Neutrophil (primary cell): ENCODE data around the gene GNA14.

Experiments
- H3K27ac ChIP-seq: fragments of 200-600 bp; sonication (generic); 2 replicates; pipeline ENCODE4 v1.5.1; 2016; ENCODE audit warnings: mild to moderate bottlenecking, moderate library complexity
- H3K27me3 ChIP-seq: fragments of 200-600 bp; sonication (generic); 2 replicates; pipeline ENCODE4 v1.6.0; 2016; ENCODE audit warnings: mild to moderate bottlenecking
- H3K36me3 ChIP-seq: fragments of 200-600 bp; sonication (generic); 2 replicates; pipeline ENCODE4 v1.5.1; 2017
- H3K4me1 ChIP-seq, 2 experiments: fragments of 200-600 bp in 1 of 2; sonication (generic) in 1 of 2; 1 replicate in 1 of 2; 2 replicates in 1 of 2; pipeline versions ENCODE4 v1.5.1 to v1.6.1; 2013 to 2016; ENCODE audit warnings: low read depth in 1 of 2, low read length in 1 of 2, mild to moderate bottlenecking in 1 of 2, moderate library complexity in 1 of 2; ENCODE audit not compliant: control insufficient read depth in 1 of 2, insufficient read depth in 1 of 2
- H3K4me3 ChIP-seq, 2 experiments: fragments of 200-600 bp in 1 of 2; sonication (generic) in 1 of 2; 1 replicate in 1 of 2; 2 replicates in 1 of 2; pipeline ENCODE4 v1.5.1; 2013 to 2016; ENCODE audit warnings: low read depth in 1 of 2, low read length in 1 of 2, mild to moderate bottlenecking in 1 of 2, moderate library complexity in 1 of 2
- H3K9me3 ChIP-seq: fragments of 200-600 bp; sonication (generic); 2 replicates; pipeline ENCODE4 v1.5.1; 2016
- TF ChIP-seq, protein P1 (sequence below): fragments of 200-600 bp; sonication (generic); IDR thresholded peaks from 2 replicates; pipeline ENCODE4 v1.5.1; 2016; ENCODE audit warnings: antibody characterized with exemption

The GNA14 gene

DNA sequence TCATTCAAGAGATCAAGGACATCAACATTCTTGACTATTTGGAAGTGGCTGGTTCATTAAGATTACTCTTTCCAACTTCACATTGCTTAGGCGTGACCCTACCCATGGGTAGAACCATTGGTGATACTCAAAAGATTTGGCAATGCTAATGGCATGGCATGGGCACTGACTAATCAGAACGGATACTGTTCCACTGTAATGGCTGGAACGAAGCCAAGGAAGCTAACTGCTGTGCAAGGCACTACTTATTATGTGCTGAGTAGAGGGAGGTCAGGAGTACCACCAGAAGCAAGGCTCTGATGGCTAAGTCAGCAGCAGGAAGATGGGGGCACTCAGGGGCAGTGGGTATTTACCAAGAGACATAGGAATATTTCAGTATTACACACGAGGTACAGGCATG lies 31.9 kb downstream of the GNA14 start:
- TF ChIP-seq, protein P1, sequence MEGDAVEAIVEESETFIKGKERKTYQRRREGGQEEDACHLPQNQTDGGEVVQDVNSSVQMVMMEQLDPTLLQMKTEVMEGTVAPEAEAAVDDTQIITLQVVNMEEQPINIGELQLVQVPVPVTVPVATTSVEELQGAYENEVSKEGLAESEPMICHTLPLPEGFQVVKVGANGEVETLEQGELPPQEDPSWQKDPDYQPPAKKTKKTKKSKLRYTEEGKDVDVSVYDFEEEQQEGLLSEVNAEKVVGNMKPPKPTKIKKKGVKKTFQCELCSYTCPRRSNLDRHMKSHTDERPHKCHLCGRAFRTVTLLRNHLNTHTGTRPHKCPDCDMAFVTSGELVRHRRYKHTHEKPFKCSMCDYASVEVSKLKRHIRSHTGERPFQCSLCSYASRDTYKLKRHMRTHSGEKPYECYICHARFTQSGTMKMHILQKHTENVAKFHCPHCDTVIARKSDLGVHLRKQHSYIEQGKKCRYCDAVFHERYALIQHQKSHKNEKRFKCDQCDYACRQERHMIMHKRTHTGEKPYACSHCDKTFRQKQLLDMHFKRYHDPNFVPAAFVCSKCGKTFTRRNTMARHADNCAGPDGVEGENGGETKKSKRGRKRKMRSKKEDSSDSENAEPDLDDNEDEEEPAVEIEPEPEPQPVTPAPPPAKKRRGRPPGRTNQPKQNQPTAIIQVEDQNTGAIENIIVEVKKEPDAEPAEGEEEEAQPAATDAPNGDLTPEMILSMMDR, result no peak
- Histone ChIP-seq H3K36me3 (no peaks in the 10 kb centered on the region), H3K4me3 (no peak overlapping the region), H3K27ac (no peak overlapping the region), H3K27me3 (no peaks in the 10 kb centered on the region), H3K4me1 (no peaks in the 10 kb centered on the region), H3K9me3 (no peaks in the 10 kb centered on the region)

- Histone ChIP-seq H3K27ac (no peak overlapping the region), H3K36me3 (no peaks in the 10 kb centered on the region), H3K27me3 (no peaks in the 10 kb centered on the region), H3K4me3 (no peak overlapping the region), H3K9me3 (no peaks in the 10 kb centered on the region), H3K4me1 (no peaks in the 10 kb centered on the region)
- TF ChIP-seq, protein P1, result no peak
Observed at GRCh38 chr9:77614645-77615044, 33.5 kb downstream of the GNA14 start.

- Histone ChIP-seq H3K27me3 (peaks cover 3% of the 10 kb centered on the region), H3K4me1 (no peaks in the 10 kb centered on the region), H3K9me3 (no peaks in the 10 kb centered on the region), H3K36me3 (no peaks in the 10 kb centered on the region), H3K27ac (no peak overlapping the region), H3K4me3 (no peak overlapping the region)
- TF ChIP-seq, protein P1, result no peak
Observed at GRCh38 chr9:77606526-77606925, 41.6 kb downstream of the GNA14 start.

GRCh38 chr9:77605449-77606220 lies 42.5 kb downstream of the GNA14 start:
- TF ChIP-seq, protein P1, result no peak

DNA sequence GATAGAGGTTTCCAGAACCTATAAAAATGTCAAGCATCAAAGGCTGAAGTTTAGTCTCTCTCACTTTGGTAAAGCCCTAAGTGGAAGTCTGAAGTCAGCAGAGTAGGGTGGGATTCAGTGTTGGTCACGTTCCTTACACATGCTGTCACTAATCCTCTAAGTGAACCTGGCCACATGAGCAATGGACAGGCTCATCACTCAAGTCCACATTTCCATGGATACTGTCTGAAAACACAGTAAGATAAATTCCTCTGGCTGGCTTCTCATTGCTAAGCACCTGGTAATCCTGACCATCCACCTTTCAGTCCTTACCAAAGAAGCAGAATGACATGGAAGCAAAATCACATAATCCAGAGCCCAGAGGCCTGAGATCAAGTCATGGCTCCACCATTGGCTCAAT lies 43.8 kb downstream of the GNA14 start:
- TF ChIP-seq, protein P1, result no peak
- Histone ChIP-seq H3K27ac (no peak overlapping the region), H3K9me3 (no peaks in the 10 kb centered on the region), H3K36me3 (no peaks in the 10 kb centered on the region), H3K4me3 (no peak overlapping the region), H3K4me1 (no peaks in the 10 kb centered on the region), H3K27me3 (peaks cover under 1% of the 10 kb centered on the region)

More at GRCh38 chr9:77605449-77606220, 42.5 kb downstream of the GNA14 start:
- H3K36me3 ChIP-seq, result no peaks in the 10 kb centered on the region
- no peaks in the 10 kb centered on the region for H3K9me3 ChIP-seq
- no peaks in the 10 kb centered on the region for H3K4me1 ChIP-seq
- H3K4me3 ChIP-seq, result no peak overlapping the region
- H3K27me3 ChIP-seq, result peaks cover 3% of the 10 kb centered on the region
- no peak overlapping the region for H3K27ac ChIP-seq
